Smooth muscle cell (in vitro differentiated cells): ENCODE measurements around the gene SMG6. TPM values are rescaled to one million over a fixed set of nuclear protein-coding genes. Genes with fewer than 3 reads are reported as not detected.
A peak's percentile ranks its signal among the peaks of the same experiment; 100 is the strongest.
"Not testable (repeated sequence)": the region's sequence is repeated elsewhere in the genome, so short reads cannot be mapped to it uniquely, and the experiment has no call there.

ENCODE experiments used
- DNase-seq: peaks from one replicate; lab custom pipeline; 2025; ENCODE audit not compliant: unreplicated experiment; lab: John Stamatoyannopoulos, UW
- H2AFZ ChIP-seq: fragments of 200-600 bp; sonication (generic); 2 replicates; pipeline ENCODE4 v1.6.0; 2016; ENCODE audit warnings: antibody characterized with exemption, low read depth, mild to moderate bottlenecking
- H3F3A ChIP-seq: fragments of 200-600 bp; sonication (generic); 2 replicates; pipeline ENCODE4 v1.6.0; 2017; ENCODE audit warnings: antibody characterized with exemption, low read depth
- H3K27ac ChIP-seq: fragments of 200-600 bp; sonication (generic); 2 replicates; pipeline ENCODE4 v1.5.1; 2016; ENCODE audit warnings: low read depth, mild to moderate bottlenecking
- H3K27me3 ChIP-seq: fragments of 200-600 bp; sonication (generic); 2 replicates; pipeline ENCODE4 v1.6.1; 2016; ENCODE audit warnings: low read depth, mild to moderate bottlenecking
- H3K36me3 ChIP-seq: fragments of 200-600 bp; sonication (generic); 2 replicates; pipeline ENCODE4 v1.5.1; 2016; ENCODE audit warnings: low read depth
- H3K4me1 ChIP-seq: fragments of 200-600 bp; sonication (generic); 2 replicates; pipeline ENCODE4 v1.5.1; 2016; ENCODE audit warnings: low read depth
- H3K4me2 ChIP-seq: fragments of 200-600 bp; sonication (generic); 2 replicates; pipeline ENCODE4 v1.6.0; 2016; ENCODE audit warnings: mild to moderate bottlenecking
- H3K4me3 ChIP-seq: fragments of 200-600 bp; sonication (generic); 2 replicates; pipeline ENCODE4 v1.5.1; 2016; ENCODE audit warnings: mild to moderate bottlenecking
- H3K79me2 ChIP-seq: fragments of 200-600 bp; sonication (generic); 2 replicates; pipeline ENCODE4 v1.6.0; 2016; ENCODE audit warnings: low read depth, mild to moderate bottlenecking
- H3K9ac ChIP-seq: fragments of 200-600 bp; sonication (generic); 2 replicates; pipeline ENCODE4 v1.6.0; 2016; ENCODE audit warnings: low read depth
- H3K9me3 ChIP-seq: fragments of 200-600 bp; sonication (generic); replicated peaks from 2 replicates; pipeline ENCODE4 v1.5.1; 2016; ENCODE audit warnings: low read depth
- H4K20me1 ChIP-seq: fragments of 200-600 bp; sonication (generic); 2 replicates; pipeline ENCODE4 v1.6.0; 2016; ENCODE audit warnings: low read depth
- WGBS: methylation state at CpG from one replicate; pipeline ENCODE4 v1.1.7; 2016; ENCODE audit warnings: low lambda C conversion rate; 5-methylcytosine and 5-hydroxymethylcytosine counted together
- polyA plus RNA-seq: library from polyadenylated mRNA; unstranded; fragments of >200 nt; fragmentation: Nextera tagmentation; extraction: Ambion mirVana; gene quantifications from 2 replicates; pipeline ENCODE4 v1.2.1, GENCODE V29; 2016
- total RNA-seq: library from RNA; depleted of rRNA; stranded (reverse); fragments of >200 nt; gene quantifications from 2 replicates; pipeline ENCODE4 v1.2.3, GENCODE V29; 2014
- TF ChIP-seq, protein P1 (sequence below): fragments of 200-600 bp; sonication (generic); IDR thresholded peaks from 2 replicates; pipeline ENCODE4 v1.5.1; 2017; ENCODE audit warnings: borderline replicate concordance, mild to moderate bottlenecking, antibody characterized with exemption; ENCODE audit not compliant: insufficient read depth, poor library complexity, severe bottlenecking

Gene SMG6
- total and polyA plus RNA-seq, 2 experiments from 2014 or later: 10.6 to 21.4 TPM

DNA sequence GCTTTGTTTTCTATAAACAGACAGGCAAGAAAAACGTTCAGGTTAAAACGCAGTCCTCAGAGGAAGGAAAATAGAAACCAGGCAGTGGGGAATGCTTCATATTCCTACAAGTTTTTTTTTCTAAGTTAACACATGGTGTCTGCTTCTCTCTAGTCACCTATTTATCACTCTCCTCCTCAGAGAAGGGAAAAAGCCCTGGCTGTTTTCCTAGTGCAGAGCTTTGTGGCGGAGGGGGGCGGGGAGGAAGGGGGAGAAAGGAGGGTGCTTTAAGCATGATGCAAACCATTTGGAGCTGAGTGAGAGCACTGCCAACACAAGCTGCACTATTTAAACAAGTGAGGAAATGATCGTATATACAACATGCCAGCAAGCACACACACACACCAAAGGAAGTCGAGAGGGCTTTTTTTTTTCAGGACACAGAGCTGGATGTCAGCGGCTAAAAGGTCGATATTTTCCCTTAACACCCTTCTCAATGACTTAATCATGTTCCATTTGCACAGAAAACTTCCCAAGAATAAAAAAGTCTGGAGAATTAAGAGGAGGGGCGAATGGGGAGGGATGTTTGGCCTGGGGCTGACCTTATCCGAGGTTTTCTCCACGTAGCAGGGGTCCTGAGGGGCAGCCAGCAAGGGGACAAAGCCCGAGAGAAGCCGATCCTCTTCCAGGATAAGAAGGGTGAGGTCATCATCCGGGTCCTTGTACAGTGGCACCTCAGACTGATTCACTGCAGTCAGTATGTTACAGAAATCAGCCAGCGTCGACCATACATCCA lies 131.3 kb downstream of the SMG6 start:
- H3K4me1 ChIP-seq: peaks cover 17% of the 10 kb centered on the region
- peak overlapping the region; percentile 97 for H3K9ac ChIP-seq

DNA sequence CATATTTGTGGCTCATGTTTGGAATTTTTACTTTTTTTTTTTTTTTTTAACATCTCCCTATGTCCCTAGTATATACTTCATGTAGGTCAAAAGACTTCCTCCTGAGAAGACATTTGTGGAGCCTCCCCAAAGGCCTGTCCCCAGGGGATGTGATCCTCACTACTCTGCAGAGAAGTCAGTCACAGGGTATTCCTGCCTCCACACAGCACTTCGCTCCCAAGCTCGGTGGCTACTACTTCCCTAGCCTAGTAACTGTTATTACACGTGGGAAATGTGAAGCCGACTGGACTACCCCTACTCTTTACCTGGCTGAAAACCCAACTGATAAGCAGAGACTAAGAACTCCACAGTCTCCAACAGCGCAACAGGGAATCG lies 131.9 kb downstream of the SMG6 start:
- H3K27ac ChIP-seq: peak overlapping the region; percentile 99
- H4K20me1 ChIP-seq: no peaks in the 10 kb centered on the region
- peak overlapping the region; percentile 97 for H3K9ac ChIP-seq
- H3K4me2 ChIP-seq: peak overlapping the region; percentile 81
- no peaks in the 10 kb centered on the region for H3K9me3 ChIP-seq
- H3K4me1 ChIP-seq: peaks cover 17% of the 10 kb centered on the region
- H3K4me3 ChIP-seq: peak overlapping the region; percentile 35
- TF ChIP-seq, protein P1, sequence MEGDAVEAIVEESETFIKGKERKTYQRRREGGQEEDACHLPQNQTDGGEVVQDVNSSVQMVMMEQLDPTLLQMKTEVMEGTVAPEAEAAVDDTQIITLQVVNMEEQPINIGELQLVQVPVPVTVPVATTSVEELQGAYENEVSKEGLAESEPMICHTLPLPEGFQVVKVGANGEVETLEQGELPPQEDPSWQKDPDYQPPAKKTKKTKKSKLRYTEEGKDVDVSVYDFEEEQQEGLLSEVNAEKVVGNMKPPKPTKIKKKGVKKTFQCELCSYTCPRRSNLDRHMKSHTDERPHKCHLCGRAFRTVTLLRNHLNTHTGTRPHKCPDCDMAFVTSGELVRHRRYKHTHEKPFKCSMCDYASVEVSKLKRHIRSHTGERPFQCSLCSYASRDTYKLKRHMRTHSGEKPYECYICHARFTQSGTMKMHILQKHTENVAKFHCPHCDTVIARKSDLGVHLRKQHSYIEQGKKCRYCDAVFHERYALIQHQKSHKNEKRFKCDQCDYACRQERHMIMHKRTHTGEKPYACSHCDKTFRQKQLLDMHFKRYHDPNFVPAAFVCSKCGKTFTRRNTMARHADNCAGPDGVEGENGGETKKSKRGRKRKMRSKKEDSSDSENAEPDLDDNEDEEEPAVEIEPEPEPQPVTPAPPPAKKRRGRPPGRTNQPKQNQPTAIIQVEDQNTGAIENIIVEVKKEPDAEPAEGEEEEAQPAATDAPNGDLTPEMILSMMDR: no peak
- H3F3A ChIP-seq: peaks cover 24% of the 10 kb centered on the region
- DNase-seq: no peak
- no peaks in the 10 kb centered on the region for H3K27me3 ChIP-seq
- no peaks in the 10 kb centered on the region for H3K79me2 ChIP-seq
- 43% methylated on average over 6 of the region's 6 CpGs for WGBS
- H3K36me3 ChIP-seq: no peaks in the 10 kb centered on the region
- H2AFZ ChIP-seq: no peak overlapping the region

More for the DNA sequence above, 131.3 kb downstream of the SMG6 start:
- Histone ChIP-seq H2AFZ (no peak overlapping the region), H3F3A (peaks cover 24% of the 10 kb centered on the region), H3K4me2 (peak overlapping the region; percentile 81), H3K27me3 (no peaks in the 10 kb centered on the region), H3K79me2 (no peaks in the 10 kb centered on the region), H3K27ac (peak overlapping the region; percentile 99), H4K20me1 (no peaks in the 10 kb centered on the region), H3K9me3 (no peaks in the 10 kb centered on the region), H3K36me3 (no peaks in the 10 kb centered on the region), H3K4me3 (peak overlapping the region; percentile 35)
- TF ChIP-seq, protein P1: no peak
- 16% methylated on average over 16 of the region's 16 CpGs for WGBS
- DNase-seq: peak; percentile 37

DNA sequence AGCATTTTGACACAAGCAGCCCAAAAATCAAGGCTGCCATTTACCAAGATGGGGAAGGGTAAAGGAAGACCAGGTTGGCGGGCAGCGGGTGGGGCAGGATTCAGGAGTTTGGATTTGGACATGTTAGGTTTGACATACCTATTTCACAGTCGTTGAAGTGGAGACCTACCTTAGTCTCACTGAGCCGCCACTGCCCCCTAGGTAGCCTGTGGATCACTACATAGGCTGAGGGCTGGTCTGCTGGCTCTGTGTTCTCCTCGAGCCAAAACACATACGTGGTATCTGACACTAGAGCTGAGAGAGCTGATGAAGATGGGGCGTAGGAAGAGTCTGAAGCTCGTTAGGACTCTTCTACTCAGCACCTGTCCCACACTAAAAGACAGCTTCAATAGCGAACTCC lies 133.6 kb downstream of the SMG6 start:
- Histone ChIP-seq H3K36me3 (no peaks in the 10 kb centered on the region), H4K20me1 (no peaks in the 10 kb centered on the region), H2AFZ (no peak overlapping the region), H3K27ac (no peak overlapping the region), H3K79me2 (no peaks in the 10 kb centered on the region), H3K27me3 (no peaks in the 10 kb centered on the region), H3K9me3 (no peaks in the 10 kb centered on the region), H3K9ac (no peak overlapping the region), H3F3A (peaks cover 24% of the 10 kb centered on the region), H3K4me1 (peaks cover 17% of the 10 kb centered on the region), H3K4me2 (no peak overlapping the region), H3K4me3 (no peak overlapping the region)
- WGBS: 94% methylated on average over 9 of the region's 9 CpGs
- TF ChIP-seq, protein P1: no peak
- DNase-seq: no peak

DNA sequence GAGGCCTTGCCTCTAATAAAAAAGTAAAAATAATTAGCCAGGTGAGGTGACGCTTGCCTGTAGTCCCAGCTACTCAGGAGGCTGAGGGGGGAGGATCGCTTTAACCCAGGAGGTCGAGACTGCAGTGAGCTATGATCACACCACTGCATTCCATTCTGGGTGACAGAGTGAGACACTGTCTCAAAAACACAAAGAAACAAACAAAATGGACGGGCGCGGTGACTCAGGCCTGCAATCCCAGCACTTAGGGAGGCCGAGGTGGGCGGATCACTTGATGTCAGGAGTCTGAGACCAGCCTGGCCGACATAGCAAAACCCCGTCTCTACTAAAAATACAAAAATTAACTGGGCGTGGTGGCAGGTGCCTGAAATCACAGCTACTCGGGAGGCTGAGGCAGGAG lies 137.9 kb downstream of the SMG6 start:
- not testable (repeated sequence) for H3K4me1 ChIP-seq, H3K9me3 ChIP-seq, H2AFZ ChIP-seq, DNase-seq, H3K4me3 ChIP-seq, H3K79me2 ChIP-seq, H3K27me3 ChIP-seq, H4K20me1 ChIP-seq, H3K4me2 ChIP-seq, H3K36me3 ChIP-seq, H3F3A ChIP-seq
- 60% methylated on average over 12 of the region's 12 CpGs for WGBS
- Histone ChIP-seq H3K9ac (peak overlapping the region; percentile 53), H3K27ac (peak overlapping the region; percentile 75)
